DND-41 (cell line): ENCODE results near the gene ZKSCAN5.

Experiments used
- EZH2 ChIP-seq: IDR thresholded peaks from 3 replicates; pipeline ENCODE4 v1.6.1; 2012; ENCODE audit warnings: borderline replicate concordance, low read depth, mild to moderate bottlenecking, moderate library complexity, low read length, inconsistent platforms; ENCODE audit not compliant: severe bottlenecking
- TF ChIP-seq, protein P1 (sequence below): IDR thresholded peaks from 2 replicates; pipeline ENCODE4 v1.5.1; 2012; ENCODE audit warnings: borderline replicate concordance, low read length, moderate library complexity, mild to moderate bottlenecking; ENCODE audit not compliant: poor library complexity, severe bottlenecking; ENCODE audit errors: extremely low read depth

DNA sequence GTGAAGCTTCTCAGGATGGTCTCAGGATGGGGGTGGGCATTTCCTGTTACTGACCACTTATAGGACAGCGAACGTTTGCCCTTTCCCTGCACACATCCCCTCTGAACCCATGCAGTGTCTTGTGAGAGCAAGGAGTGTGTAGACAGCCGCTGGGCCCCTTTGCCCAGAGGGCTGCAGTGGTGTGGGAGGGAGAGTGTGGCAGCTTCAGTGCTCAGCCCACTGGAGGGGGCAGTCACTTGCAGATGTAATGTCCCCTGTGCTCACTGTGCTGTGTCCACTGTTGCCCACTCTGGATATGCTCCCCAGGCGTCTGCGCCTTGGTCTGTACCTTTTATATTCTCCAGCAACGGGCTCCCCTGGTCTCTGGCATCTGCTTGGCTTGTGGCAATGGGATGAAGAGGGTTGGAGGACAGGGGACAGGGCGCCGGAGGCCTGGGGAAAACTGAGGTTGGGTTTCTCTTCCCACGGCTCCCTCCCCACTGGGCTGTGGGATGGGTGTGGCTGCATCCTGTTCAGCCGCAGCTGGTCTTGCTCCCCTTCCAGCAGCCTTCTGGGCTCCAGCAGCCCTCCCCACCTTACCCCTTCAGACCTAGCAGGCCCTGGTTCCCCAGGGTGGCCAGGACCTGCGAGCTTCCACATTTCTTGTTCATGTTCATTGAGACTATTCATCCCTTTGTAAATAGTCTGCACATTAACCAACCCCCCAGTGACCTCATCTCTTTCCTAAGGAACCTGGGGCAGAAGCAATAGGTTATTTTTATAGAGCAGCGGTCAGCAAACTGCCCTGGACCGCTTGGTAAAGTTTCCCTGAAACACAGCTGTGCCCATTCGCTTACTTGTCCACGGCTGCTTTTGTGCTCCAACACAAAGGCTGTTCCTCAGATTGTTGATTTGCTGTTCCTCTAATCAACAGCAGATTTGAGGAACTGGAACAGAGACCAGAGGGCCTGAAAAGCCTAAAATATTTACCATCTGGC, 25.7 kb upstream of the ZKSCAN5 start:
- TF ChIP-seq, protein P1, sequence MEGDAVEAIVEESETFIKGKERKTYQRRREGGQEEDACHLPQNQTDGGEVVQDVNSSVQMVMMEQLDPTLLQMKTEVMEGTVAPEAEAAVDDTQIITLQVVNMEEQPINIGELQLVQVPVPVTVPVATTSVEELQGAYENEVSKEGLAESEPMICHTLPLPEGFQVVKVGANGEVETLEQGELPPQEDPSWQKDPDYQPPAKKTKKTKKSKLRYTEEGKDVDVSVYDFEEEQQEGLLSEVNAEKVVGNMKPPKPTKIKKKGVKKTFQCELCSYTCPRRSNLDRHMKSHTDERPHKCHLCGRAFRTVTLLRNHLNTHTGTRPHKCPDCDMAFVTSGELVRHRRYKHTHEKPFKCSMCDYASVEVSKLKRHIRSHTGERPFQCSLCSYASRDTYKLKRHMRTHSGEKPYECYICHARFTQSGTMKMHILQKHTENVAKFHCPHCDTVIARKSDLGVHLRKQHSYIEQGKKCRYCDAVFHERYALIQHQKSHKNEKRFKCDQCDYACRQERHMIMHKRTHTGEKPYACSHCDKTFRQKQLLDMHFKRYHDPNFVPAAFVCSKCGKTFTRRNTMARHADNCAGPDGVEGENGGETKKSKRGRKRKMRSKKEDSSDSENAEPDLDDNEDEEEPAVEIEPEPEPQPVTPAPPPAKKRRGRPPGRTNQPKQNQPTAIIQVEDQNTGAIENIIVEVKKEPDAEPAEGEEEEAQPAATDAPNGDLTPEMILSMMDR = no peak
- TF ChIP-seq EZH2 = no peak
